SK-N-SH (cell line): Measurements from ENCODE around the gene AGBL3.
"Not testable (repeated sequence)": the region's sequence is repeated elsewhere in the genome, so short reads cannot be mapped to it uniquely, and the experiment has no call there.

Experiments
- FOXJ3 ChIP-seq: sonication (generic); formaldehyde crosslinking; IDR thresholded peaks from 2 replicates; pipeline ENCODE4 v1.5.1; 2020; ENCODE audit warnings: mild to moderate bottlenecking, missing genetic modification reagents
- FOXM1 ChIP-seq: IDR thresholded peaks from 2 replicates; pipeline ENCODE4 v1.4.0; 2012; ENCODE audit warnings: low read depth, mild to moderate bottlenecking
- RXRA ChIP-seq: IDR thresholded peaks from 2 replicates; pipeline ENCODE4 v1.4.0; 2012; ENCODE audit warnings: low read depth, mild to moderate bottlenecking, borderline replicate concordance
- TF ChIP-seq, protein P1 (sequence below): fragments of 200-600 bp; sonication (generic); IDR thresholded peaks from 2 replicates; pipeline ENCODE4 v1.6.1; 2017; ENCODE audit warnings: antibody characterized with exemption, mild to moderate bottlenecking, moderate library complexity
- TF ChIP-seq, protein P2 (sequence below): IDR thresholded peaks from 2 replicates; pipeline ENCODE4 v1.4.0; 2012; ENCODE audit warnings: low read depth, borderline replicate concordance

DNA sequence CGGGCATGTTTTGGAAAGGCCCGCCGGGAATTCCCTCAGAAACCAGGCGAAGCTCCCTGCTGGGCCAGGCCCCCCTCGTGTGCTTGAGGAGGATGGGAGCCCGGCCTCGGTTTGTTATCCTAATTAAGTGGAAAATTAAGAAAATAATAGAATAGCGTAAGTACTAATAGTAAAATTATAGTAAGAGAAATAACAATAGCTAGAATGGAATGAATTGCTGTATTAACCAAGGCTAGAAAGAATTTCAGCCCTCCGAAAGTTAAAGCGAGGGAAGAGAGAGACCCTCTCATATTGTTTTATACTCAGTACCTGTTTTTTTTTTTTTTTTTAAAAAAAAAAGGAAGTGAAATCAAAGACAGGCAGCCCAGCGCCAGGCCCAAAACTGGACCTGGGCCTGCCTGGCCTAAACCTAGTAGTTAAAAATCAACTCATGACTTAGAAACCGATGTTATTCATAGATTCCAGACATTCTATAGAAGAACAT is 184.7 kb downstream of the AGBL3 start:
- TF ChIP-seq, protein P1, sequence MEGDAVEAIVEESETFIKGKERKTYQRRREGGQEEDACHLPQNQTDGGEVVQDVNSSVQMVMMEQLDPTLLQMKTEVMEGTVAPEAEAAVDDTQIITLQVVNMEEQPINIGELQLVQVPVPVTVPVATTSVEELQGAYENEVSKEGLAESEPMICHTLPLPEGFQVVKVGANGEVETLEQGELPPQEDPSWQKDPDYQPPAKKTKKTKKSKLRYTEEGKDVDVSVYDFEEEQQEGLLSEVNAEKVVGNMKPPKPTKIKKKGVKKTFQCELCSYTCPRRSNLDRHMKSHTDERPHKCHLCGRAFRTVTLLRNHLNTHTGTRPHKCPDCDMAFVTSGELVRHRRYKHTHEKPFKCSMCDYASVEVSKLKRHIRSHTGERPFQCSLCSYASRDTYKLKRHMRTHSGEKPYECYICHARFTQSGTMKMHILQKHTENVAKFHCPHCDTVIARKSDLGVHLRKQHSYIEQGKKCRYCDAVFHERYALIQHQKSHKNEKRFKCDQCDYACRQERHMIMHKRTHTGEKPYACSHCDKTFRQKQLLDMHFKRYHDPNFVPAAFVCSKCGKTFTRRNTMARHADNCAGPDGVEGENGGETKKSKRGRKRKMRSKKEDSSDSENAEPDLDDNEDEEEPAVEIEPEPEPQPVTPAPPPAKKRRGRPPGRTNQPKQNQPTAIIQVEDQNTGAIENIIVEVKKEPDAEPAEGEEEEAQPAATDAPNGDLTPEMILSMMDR, result peak; percentile 13; the same call in 1 of the 2 replicates
- TF ChIP-seq FOXJ3 (CRISPR knock-in tag); RXRA: not testable (repeated sequence)
- TF ChIP-seq, protein P2, sequence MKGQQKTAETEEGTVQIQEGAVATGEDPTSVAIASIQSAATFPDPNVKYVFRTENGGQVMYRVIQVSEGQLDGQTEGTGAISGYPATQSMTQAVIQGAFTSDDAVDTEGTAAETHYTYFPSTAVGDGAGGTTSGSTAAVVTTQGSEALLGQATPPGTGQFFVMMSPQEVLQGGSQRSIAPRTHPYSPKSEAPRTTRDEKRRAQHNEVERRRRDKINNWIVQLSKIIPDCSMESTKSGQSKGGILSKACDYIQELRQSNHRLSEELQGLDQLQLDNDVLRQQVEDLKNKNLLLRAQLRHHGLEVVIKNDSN, result not testable (repeated sequence)
- TF ChIP-seq FOXM1, result 0 out of 2 replicates have a peak, but pooled peaks have one; percentile 9
